IPS DF 19.7 (cell line): ENCODE data around the gene PHF12.
A peak's percentile ranks its signal among the peaks of the same experiment; 100 is the strongest.
"Not testable (repeated sequence)": the region's sequence is repeated elsewhere in the genome, so short reads cannot be mapped to it uniquely, and the experiment has no call there.

ENCODE experiments used
- DNase-seq: peaks from one replicate; pipeline ENCODE4 v3.0.0-alpha.2; 2013; ENCODE audit warnings: low read depth, low spot score

PHF12 gene

DNA sequence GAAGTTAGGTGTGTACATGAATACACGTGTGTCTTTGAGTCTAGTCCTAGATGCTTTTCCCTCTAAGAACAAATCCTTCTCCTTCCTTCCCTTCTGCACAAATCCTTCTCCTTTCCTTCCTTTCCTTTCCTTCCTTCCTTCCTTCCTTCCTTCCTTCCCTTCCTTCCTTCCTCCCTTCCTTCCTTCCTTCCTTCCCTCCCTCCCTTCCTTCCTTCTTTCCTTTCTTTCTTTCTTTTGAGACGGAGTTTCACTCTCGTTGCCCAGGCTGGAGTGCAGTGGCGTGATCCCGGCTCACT is 47.8 kb downstream of the PHF12 start:
- not testable (repeated sequence) for DNase-seq

DNA sequence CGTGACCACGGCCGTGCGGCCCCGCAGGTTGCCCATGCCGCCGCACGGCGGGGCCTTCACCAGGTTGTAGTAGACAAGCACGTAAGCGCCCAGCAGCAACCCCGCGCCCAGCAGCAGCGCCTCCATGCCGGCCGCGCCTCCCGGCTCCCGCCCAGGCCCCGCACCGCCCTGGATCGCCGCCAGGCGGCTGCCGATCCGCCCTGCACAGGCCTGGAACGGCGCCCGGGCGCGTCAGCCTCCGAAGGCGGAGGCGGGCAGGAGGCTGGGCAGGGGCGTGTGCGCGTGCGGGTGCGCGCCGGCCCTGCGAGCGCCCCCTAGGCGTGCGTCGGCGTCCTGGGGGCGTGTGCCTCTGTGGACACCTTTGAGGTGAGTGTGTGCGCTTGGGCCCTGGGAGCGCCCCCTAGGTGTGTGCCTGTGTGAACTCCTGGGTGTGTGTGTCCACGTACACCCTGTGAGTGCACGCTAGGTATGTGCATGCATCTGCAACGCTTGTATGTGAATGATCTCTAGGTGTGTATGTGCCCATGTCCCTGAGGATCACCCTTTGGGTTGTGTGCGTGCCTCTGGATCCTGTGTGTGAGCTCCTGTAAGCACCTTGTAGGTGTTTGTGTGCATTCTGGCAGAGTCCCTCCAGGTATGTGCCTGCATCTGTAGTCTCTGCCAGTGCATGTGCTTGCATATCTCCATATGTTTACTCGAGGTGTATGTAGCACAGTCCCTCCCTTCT is 48.3 kb downstream of the PHF12 start, which contains the start of gene DHRS13:
Gene DHRS13 (minus strand): TSS at position 261 of the 727 bp plus-strand sequence. CDS start 135 bp downstream, at position 126.
- peak; percentile 78 for DNase-seq

DNA sequence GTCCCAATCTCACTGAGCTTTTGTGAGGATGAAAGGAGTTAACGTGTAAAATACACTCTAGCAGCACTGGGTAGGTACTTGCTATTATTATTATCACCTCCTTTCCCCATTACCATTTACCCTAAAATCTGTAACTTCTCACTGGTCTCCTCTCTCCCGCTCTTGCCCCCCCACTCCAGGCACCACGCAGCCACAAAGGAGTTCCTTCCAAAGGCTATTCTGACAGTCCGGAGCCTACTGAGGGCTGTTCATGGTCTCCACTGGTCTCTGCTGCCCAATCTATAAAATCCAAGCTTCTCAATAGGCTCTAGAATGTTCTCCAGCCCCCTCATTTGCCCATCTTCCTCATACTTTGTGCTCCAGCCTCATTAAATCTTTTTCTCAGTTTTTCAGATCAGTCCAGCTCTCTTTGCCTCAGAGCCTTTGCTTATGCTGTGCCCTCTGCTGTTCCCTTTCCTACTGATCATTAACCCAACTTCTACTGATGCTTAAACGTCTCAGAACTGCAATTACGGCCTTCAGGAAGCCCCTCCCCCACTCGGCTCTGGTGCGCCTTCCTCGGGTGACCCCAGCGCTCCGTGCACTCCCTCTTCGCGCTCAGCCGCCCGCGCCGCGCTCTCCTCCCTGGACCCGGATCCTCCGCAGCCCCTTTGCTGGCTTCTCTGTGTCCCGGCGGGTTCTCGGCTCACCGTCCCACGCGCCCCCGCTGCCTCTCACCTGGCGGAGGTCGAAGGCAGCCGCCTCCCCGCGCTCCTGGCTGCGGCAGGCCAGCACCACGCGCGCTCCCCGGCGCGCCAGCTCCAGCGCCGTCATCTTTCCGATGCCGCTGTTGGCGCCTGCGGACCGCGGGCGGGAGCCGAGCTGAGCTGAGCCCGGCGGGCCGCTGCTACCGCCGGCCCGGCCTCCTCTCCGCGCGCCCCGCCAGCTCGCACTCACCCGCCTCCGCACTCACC is 49.2 kb downstream of the PHF12 start:
- DNase-seq, result no peak

DNA sequence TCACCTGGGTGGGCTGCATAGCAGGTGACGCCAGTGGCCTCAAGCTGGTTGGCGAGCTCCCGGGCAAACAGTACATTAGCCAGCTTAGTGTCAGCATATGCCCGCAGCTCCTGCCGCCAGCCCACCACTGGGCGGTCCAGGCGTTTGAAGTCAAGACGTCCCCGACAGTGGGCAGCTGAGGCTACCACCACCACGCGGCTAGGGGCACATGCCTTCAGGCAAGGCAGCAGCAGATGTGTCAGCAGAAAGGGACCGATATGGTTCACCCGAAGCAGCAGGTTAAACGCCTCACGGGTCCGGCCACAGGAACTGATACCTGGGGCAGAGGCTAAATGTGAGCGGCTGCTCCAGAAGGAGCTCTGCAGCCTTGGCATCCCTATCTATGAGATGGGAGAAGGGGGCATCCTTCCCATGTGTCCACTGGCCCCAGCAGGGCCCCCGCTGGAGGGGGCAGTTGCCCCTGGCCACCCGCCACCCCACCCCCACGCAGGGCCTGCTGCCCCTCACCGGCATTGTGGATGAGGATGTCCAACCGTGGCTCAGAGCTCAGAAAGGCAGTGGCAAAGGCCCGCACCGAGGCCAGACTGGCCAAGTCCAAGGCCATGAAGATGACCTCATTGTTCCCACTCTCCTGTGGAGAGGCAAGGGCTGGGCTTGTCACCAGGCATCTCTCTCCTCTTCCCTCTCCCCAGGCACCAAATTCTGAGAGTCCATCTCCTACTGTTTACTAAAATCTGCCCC is 50.2 kb downstream of the PHF12 start:
- no peak for DNase-seq

DNA sequence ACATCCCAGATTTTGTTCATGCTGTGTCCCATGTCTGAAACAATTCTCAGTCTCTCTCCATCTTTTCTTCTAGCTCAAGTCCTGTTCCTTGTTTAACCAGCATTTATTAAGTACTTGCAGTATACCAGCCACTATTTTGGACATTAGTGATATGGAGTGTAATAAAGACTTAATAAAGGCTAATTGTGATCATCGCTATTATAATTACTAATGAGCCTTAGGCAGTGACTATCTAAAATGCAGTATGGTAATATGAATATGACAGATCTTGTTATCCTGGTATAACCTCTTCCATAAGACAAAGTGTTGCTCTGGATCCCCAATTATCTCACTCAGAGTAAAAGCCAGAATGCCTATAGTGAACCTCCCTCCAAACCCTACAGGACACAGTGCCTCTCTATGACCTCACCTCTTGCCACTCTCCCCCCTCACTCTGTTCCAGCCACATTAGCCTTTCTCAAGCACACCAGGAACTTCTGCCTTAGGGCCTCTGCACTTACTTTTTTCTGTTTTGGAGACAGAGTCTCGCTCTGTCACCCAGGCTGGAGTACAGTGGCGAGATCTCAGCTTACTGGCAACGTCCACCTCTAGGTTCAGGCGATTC is 52.0 kb downstream of the PHF12 start:
- no peak for DNase-seq

DNA sequence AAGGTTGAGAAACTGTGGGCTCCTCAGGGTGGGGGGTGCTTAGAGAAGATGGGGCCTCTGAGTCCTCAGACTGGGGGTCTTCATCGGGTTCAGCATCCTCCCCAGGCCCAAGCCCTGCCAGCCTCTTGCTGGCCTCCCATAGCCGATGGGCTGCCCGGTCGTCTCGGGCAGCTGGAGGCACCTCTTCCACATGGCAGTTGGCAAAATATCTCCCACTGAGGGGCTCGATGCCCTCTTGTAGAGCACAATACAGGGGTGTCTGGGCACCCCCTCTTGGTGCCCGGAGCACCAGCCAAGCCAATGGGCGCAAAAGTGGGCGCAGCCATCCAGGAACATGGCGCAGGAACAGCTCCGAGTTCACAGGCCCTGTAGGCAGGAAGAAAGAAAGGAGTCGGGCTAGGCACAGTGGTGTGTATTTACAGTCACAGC is 52.8 kb downstream of the PHF12 start:
- DNase-seq, result no peak

DNA sequence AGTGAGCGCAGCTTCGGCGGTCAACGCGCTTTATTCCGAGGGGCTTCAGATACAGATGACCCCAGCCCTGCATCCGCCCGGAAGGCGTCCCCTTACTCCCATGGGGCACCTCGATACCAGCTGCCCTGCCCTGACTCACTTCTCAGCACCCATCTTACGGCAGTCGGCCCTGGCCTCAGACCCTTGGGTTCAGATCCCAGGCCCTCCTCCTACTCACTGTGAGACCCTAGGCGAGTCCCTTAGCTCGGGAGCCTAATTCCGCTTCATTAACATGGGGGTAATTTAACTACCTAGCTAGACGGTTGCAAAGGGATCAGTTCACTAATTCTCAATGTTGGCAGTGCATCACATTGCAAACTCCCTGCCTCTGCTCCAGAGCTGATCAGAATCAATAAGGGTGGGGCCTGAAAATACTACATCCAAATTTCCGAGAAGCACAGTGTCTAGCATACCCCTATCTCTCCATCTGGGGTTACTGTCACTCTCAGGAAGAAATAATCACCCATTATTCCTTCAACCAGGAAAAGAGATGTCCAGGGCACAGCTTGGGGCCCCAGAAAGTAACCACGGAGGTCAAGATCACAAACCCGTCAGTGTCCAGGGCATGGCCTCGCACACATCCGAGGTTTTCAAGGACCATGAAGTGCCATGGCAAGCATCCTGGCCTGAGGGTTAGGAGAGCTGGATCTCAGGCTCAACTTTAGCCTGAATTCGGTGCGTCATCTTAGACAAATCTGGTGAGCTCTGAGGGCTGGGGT is 53.4 kb downstream of the PHF12 start:
- no peak for DNase-seq

DNA sequence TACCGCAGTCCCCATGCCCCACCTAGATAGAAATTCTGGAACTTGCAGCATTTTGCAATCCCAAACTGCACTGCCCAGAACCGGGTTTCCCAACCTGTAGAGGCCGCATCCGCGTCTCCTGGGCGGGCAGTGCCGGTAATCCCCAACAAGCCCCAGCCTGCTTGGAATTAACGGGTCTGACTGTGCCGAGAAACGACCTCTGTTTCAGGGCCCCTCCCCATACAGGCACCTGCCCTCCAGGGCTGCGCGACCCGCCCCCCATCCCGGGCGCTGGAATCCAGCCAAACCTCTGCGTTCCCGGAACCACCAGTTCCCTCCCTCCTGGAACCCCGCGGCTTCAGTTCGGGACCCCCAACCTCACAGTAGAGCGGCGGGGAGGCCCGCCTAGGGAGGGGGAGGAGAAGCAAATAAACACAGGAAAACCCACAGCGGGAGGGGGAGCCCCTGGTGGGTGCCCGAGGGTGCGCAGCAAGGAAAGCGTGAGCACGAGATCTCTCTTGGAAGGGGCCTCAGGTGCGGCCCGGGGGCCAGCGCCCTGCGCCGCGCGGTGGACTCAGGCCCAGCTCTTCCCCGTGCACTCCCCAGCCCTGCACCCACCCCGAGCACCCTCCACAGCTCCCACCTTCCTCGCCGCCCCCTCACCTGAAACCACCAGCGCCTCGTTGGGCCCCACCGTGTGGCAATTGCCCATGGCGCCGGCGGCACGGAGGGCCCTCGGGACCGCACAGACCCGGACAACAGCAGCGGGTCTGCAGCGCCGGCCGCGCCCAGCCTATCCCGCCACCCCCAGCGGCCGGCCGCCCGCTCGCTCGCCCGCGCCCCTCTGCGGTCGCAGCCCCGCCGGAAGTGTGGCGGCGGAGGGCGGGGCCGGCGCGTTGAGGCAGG is 54.2 kb downstream of the PHF12 start, which contains the start of gene FLOT2:
Gene FLOT2 (minus strand): TSS at position 850 of the 885 bp plus-strand sequence. CDS start 159 bp downstream, at position 691.
- no peak for DNase-seq

DNA sequence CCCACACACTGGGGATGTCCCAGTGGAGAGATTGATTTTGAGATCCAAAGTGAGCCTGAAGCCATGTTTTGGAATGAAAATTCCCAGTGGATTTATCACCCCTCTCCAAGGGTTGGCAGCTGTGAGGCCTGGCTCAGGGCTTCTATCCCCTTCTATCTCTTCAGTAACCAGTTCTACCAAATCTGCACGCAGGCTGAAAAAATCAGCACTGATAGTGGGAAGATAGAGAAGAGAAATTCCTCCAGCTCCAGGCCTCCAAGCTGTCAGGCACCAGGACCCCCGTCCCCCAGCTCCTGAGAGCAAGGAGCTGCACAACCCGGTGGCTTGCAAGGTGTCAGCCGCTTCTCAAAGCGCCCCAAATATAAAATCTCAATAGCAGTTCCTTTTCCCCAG is 54.8 kb downstream of the PHF12 start:
- DNase-seq, result no peak

DNA sequence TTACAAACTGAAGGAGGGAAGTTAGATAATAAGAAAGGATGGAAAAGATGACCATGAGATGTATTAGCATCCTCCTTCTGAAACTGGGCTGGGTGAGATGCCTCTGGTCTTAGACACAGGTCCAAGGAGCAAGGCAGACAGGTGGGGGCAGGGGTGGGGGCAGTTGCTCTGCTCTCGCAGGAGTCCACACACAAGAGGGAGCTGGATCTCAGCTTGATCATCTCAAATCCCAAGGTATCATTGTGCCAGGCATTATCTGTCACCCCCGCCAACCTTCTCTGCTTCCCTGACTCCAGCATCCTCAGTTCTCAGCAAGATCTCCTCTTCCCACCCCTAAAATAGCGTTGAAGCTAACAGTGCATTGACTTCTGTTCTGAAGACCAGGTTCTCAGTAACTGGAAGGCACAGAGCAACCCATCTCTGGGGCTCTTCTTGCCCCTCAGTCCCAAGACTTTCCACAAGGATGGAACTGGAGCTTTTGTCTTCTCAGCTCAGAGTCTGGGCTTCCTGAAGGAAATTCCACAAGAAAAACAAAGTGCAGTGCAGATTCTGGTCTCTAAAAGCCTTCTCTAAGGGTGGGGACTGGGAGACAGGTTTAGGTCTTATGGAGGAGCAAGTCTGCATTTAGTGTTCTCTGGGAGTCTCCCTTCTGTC is 55.4 kb downstream of the PHF12 start:
- no peak for DNase-seq

DNA sequence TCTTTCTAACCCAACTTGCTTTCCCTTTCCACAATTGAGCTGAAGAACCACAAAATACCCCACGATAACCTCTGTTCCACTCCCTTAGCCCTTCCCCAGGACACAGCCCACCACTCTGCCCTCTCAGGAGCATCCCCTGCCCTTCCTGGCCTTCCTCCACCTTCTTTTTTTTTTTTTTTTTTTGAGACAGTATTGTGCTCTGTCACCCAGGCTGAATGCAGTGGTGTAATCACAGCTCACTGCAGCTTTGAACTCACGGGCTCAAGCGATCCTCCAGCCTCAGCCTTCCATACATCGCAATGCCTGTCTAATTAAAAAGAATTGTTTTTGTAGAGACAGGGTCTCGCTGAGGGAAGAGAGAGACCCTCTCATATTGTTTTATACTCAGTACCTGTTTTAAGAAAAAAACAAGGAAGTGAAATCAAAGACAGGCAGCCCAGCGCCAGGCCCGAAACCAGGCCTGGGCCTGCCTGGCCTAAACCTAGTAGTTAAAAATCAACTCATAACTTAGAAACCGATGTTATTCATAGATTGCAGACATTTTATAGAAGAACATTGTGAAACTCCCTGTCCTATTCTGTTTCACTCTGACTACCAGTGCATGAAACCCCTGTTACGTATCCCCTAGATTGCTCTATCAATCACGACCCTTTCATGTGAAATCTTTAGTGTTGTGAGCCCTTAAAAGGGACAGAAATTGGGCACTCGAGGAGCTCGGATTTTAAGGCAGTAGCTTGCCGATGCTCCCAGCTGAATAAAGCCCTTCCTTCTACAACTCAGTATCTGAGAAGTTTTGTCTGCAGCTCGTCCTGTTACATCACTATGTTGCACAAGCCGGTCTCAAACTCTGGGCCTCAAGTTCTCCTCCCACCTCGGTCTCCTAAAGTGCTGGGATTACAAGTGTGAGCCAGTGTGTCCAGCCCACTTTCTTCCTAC is 57.8 kb downstream of the PHF12 start:
- not testable (repeated sequence) for DNase-seq

DNA sequence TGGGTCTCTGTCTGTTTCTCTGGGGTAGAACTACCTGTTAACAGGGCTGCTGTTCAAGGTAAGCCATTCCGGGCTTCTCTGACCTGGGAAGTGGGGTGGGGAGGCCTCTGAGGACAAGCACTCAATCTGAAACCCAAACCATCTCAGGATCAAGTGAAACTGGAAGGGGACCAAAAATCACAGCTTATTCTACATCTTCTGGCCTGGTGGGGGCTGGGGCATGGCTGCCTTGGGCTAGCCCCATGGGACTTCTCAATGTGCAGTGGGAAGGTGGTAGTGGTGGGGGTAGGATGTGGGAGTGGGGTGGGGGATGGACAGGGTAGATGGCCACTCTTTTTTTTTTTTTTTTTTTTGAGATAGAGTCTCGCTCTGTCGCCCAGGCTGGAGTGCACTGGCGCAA is 59.3 kb downstream of the PHF12 start:
- DNase-seq, result no peak

DNA sequence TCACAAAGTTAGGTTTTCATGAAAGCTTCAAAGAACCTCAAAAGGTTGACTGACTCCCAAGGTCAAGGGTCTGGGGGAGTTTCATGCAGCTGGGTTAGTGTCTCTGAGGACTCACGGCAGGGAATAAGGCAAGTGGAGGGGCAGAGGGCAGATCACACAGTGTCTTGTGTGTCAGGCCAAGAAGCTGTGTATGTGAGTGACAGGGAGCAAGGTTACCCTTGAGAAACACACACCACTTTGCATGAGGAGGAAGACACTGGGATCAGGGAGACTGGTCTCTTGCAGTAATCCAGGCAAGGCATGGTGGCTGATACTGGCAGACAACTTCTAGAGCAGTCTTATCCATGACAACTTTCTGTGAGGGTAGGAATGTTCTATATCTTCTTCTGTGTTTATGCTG is 60.1 kb downstream of the PHF12 start:
- no peak for DNase-seq

DNA sequence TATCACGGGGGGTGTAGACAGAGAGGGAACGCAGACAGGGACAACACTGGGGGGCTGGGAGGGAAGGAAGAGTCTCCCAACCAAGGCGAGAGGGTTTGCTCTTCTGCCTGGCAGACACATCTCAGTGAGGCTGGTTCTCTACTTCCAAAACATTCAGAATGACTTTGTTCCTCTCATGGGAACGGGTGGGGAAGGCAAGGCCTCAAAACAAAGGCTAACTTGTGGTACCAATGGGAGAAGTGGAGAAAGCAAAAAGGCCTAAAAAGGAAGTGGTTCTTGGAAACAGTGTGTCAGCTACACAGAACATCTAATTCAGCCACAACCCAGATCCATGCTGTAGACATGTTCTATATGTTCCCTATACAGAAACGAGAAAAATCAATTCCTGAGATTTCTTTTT is 61.3 kb downstream of the PHF12 start:
- DNase-seq, result no peak

DNA sequence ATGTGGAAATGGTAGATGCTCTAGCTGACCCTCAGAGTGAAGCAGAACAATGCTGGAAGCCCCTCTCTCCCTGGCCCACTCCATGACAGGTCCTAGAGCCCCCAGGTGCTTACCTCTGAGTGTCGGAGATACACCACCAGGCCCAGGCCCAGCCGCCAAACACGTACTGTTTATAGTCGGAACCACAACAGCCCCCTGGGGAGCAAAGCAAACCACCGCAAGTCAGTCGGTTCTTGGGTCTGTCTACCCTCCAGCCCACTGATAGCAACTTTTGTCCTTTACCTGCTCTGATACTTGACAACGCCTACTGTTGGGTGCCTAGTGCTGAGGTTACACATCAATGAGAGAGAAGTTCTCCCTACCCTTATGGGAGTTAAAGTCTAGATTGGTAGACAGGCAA is 62.5 kb downstream of the PHF12 start:
- no peak for DNase-seq

DNA sequence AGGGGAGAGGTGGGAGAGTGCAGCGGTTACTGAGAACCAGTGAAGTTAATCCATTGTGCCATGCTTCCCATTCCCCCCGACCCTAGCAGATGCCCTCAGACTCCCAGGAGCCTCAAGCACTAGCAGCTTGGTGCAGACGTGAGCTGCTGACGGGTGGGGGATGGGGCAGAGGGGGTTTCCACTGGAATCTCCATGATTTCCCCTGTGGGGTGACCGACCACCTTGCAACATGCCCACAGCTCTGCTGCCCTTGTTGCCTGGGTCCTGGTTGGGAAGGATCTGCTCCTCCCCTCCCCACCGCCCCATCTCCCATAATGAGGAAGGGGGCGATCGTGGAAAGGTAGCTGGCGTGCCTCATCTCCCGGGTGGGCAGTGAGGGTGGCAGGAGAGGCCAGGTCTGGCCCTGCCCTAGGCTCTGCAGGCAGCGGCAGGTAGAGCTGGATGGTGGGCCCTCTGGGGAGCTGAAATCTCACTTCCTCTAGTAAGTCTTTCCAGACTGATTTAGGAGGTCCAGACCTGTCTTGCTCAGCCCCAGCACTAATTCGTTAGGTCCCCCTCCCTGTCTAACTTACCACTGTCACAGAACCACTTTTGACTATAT is 63.3 kb downstream of the PHF12 start:
- no peak for DNase-seq

DNA sequence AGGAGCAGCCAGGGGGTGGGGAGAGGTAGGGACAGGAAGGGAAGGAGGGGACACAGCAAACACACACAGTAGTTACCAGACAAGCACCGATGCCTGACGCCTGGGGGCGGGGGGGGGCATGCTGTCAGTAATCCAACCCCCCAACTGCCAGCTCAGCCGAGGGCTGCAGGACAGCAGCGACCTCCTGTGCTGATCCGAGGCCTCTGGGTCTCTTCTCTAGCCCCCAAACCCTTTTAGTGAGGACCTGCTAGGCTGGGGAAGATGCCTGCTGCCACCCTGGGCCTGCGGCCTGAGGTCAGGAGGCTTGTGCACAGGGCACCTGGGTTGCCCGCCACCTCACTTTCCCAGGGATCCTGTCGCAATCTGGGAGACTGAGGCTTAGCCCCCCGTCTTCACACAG is 65.4 kb downstream of the PHF12 start:
- DNase-seq, result no peak

DNA sequence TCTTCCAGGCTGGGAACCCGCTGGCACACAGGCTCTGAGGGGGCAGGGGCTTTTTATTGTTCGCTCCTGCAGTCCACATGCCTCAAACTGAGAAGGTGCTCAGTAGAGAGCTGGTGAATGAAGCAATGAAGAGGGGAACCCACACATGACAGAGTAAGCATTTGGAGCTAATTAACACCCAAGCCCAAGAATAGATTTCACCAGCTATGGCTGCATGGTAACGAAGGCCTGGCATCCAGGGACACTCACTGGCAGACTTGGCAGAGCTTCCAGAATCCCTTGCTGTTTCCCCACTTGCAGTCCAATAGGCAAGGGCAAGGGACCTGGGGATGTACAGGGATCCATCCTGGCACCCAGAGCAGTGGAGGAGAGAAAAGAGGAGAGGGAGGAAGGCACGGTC is 66.0 kb downstream of the PHF12 start:
- no peak for DNase-seq
